PC-9 (cell line): ENCODE measurements around the gene SH3RF1.

Experiments
- EZH2 ChIP-seq: fragments of 200-600 bp; sonication (generic); IDR thresholded peaks from 2 replicates; pipeline ENCODE4 v1.8.0; 2017; ENCODE audit warnings: antibody characterized with exemption, low read depth
- TF ChIP-seq, protein P1 (sequence below): fragments of 200-600 bp; sonication (generic); conservative IDR thresholded peaks from 2 replicates; pipeline ENCODE4 v1.6.1; 2017; ENCODE audit warnings: mixed run types, antibody characterized with exemption, mild to moderate bottlenecking, moderate library complexity

DNA sequence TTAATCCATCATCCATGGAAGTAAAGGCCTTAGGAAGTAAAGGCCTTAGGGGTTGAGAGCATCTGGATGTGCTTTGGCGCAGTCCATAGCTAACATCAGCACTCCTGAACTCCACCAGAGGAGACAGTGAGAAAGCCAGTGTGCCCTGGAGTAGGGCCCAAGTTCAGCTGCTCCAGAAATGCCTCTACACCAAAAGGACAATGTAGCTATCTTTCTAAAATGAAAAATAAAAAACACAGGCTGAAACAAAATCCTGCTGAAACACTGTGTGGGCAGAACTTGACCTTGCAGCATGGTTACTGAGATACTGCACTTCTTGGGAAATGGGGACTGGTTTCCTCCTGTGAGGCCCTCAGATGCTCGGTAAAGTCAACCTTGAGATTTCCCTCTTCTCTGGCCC is 29.3 kb downstream of the SH3RF1 start:
- TF ChIP-seq, protein P1, sequence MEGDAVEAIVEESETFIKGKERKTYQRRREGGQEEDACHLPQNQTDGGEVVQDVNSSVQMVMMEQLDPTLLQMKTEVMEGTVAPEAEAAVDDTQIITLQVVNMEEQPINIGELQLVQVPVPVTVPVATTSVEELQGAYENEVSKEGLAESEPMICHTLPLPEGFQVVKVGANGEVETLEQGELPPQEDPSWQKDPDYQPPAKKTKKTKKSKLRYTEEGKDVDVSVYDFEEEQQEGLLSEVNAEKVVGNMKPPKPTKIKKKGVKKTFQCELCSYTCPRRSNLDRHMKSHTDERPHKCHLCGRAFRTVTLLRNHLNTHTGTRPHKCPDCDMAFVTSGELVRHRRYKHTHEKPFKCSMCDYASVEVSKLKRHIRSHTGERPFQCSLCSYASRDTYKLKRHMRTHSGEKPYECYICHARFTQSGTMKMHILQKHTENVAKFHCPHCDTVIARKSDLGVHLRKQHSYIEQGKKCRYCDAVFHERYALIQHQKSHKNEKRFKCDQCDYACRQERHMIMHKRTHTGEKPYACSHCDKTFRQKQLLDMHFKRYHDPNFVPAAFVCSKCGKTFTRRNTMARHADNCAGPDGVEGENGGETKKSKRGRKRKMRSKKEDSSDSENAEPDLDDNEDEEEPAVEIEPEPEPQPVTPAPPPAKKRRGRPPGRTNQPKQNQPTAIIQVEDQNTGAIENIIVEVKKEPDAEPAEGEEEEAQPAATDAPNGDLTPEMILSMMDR = no peak
- TF ChIP-seq EZH2 = no peak
